ENCODE measurements around the gene DNAJA3.

The DNAJA3 gene

GRCh38 chr16:4455081-4455480 is 29.4 kb downstream of the DNAJA3 start:
- no peak for DNase-seq (ENCODE audit: extremely low read depth, low read depth)
- no peak for TF ChIP-seq CTCF (IDR thresholded peaks at IDR 0.05; ENCODE audit: low read depth, low read length, missing control alignments)
- no peak overlapping the region for H3K4me3 ChIP-seq (replicated peaks; ENCODE audit: low read depth, low read length)

GRCh38 chr16:4455951-4456350 is 30.3 kb downstream of the DNAJA3 start:
- TF ChIP-seq CTCF (IDR thresholded peaks at IDR 0.05; ENCODE audit: low read depth, low read length, missing control alignments) = no peak
- no peak for DNase-seq (ENCODE audit: extremely low read depth, low read depth)
- no peak overlapping the region for H3K4me3 ChIP-seq (replicated peaks; ENCODE audit: low read depth, low read length)

- DNase-seq (ENCODE audit: extremely low read depth, low read depth) = no peak
- TF ChIP-seq CTCF (IDR thresholded peaks at IDR 0.05; ENCODE audit: low read depth, low read length, missing control alignments) = no peak
- H3K4me3 ChIP-seq (replicated peaks; ENCODE audit: low read depth, low read length) = no peak overlapping the region
These were observed 35.2 kb downstream of the DNAJA3 start for GRCh38 chr16:4460936-4461249.

- no peak for TF ChIP-seq CTCF (IDR thresholded peaks at IDR 0.05; ENCODE audit: low read depth, low read length, missing control alignments)
- no peak for DNase-seq (ENCODE audit: extremely low read depth, low read depth)
- no peak overlapping the region for H3K4me3 ChIP-seq (replicated peaks; ENCODE audit: low read depth, low read length)
These were observed 35.8 kb downstream of the DNAJA3 start for GRCh38 chr16:4461250-4462085.

GRCh38 chr16:4463522-4464163 is 38.0 kb downstream of the DNAJA3 start:
- DNase-seq (ENCODE audit: extremely low read depth, low read depth) = no peak
- H3K4me3 ChIP-seq (replicated peaks; ENCODE audit: low read depth, low read length) = no peak overlapping the region
- TF ChIP-seq CTCF (IDR thresholded peaks at IDR 0.05; ENCODE audit: low read depth, low read length, missing control alignments) = no peak

GRCh38 chr16:4465977-4466779 is 40.5 kb downstream of the DNAJA3 start:
- H3K4me3 ChIP-seq (replicated peaks; ENCODE audit: low read depth, low read length) = no peak overlapping the region
- TF ChIP-seq CTCF (IDR thresholded peaks at IDR 0.05; ENCODE audit: low read depth, low read length, missing control alignments) = no peak
- DNase-seq (ENCODE audit: extremely low read depth, low read depth) = no peak

All from HFF-Myc (cell line).